ENCODE results near the gene SHROOM2. TPM values are rescaled to one million over a fixed set of nuclear protein-coding genes. Genes with fewer than 3 reads are reported as not detected.

SHROOM2 gene
- total and polyA plus RNA-seq, 2 of the 4 experiments (the other 2 are of a cell fraction) = 8.1 to 14.2 TPM

GRCh38 chrX:9953396-9953795, 167.2 kb downstream of the SHROOM2 start:
- Histone ChIP-seq H3K9me1 (ENCODE audit: insufficient read depth, low read length) (0 out of 2 replicates have a peak, but pooled peaks cover 2% of the 10 kb centered on the region), H3K4me3 (ENCODE audit: insufficient read depth, low read depth, low read length) (no peak overlapping the region), H2AFZ (replicated peaks; ENCODE audit: low read length, poor library complexity) (no peak overlapping the region), H4K5ac (ENCODE audit: low read depth, low read length) (no peak overlapping the region), H3K23ac (ENCODE audit: low read depth, low read length) (no peak overlapping the region), H2AK5ac (ENCODE audit: low read depth, low read length) (no peak overlapping the region), H3K36me3 (ENCODE audit: control insufficient read depth, insufficient read depth, low read length) (no peaks in the 10 kb centered on the region), H3K14ac (replicated peaks; ENCODE audit: low read depth, low read length) (no peak overlapping the region), H4K91ac (ENCODE audit: insufficient read depth, low read depth, low read length) (no peak overlapping the region), H2BK15ac (ENCODE audit: low read depth, low read length) (peak overlapping the region; percentile 68; the same call in 1 of the 3 replicates), H3K27ac (ENCODE audit: insufficient read depth, low read length) (no peak overlapping the region), H3K4ac (ENCODE audit: low read depth, low read length) (peak overlapping the region; percentile 32; the same call in 1 of the 2 replicates), H2AK9ac (replicated peaks; ENCODE audit: low read depth, low read length, poor library complexity) (no peak overlapping the region), H3K79me1 (ENCODE audit: low read depth in 1 of 2, low read length in 2 of 2) (no peaks in the 10 kb centered on the region), H2BK5ac (ENCODE audit: low read depth, low read length, poor library complexity, severe bottlenecking) (no peak overlapping the region), H4K8ac (ENCODE audit: low read depth in 2 of 2, low read length in 2 of 2) (no peak overlapping the region), H4K20me1 (ENCODE audit: insufficient read depth, low read length) (no peaks in the 10 kb centered on the region), H3K56ac (ENCODE audit: extremely low read depth, insufficient read depth, low read length) (no peak overlapping the region), H3K9me3 (ENCODE audit: control insufficient read depth, insufficient read depth, low read length) (peaks cover 9% of the 10 kb centered on the region; the same call in 1 of the 2 replicates), H3K9ac (ENCODE audit: low read depth, low read length) (no peak overlapping the region), H3K18ac (ENCODE audit: low read depth, low read length) (peak overlapping the region; percentile 24; the same call in 1 of the 2 replicates), H2BK120ac (ENCODE audit: low read depth, low read length) (peak overlapping the region; percentile 60), H3K4me1 (ENCODE audit: control insufficient read depth, insufficient read depth, low read length) (peaks cover 13% of the 10 kb centered on the region), H3K4me2 (ENCODE audit: low read depth, low read length) (no peak overlapping the region), H2BK20ac (ENCODE audit: low read depth, low read length) (peak overlapping the region; percentile 42; the same call in 1 of the 2 replicates), H3K27me3 (ENCODE audit: control insufficient read depth, insufficient read depth, low read length) (no peaks in the 10 kb centered on the region)
- ChIA-PET POLR2A (ENCODE audit: unreplicated experiment) (no interaction called here), CTCF (no interaction called here)
- 86% methylated on average over 1 of the region's 2 CpGs; no CpG with 5 or more reads in 1 of the 2 experiments for WGBS, 2 experiments (ENCODE audit: extremely low coverage in 2 of 2, insufficient read length in 1 of 2)
- dilution Hi-C loops (cut with HindIII; ENCODE audit: low sequenced_read_pairs, unreplicated experiment) (no loop called here), in situ Hi-C loops (cut with MboI; ENCODE audit: low sequenced_read_pairs) (no loop called here), intact Hi-C loops (cut with micrococcal nuclease) (no loop called here)
- ATAC-seq (ENCODE audit: low read depth) (no peak), DNase-seq (no peak)
- no TSS peak for BruUV-seq (replicated peaks)
- TF ChIP-seq CTCF (conservative IDR thresholded peaks at IDR 0.05; ENCODE audit: low read depth, low read length) (no peak), RAD21 (IDR thresholded peaks at IDR 0.05; ENCODE audit: low read length) (no peak), MAFK (IDR thresholded peaks at IDR 0.05; ENCODE audit: low read depth, low read length) (no peak), NFE2L2 (IDR thresholded peaks at IDR 0.05; ENCODE audit: low read depth, low read length) (no peak), MAZ (IDR thresholded peaks at IDR 0.05; ENCODE audit: borderline replicate concordance, low read depth, low read length) (no peak), MXI1 (IDR thresholded peaks at IDR 0.05; ENCODE audit: borderline replicate concordance, low read depth, low read length) (no peak), RCOR1 (IDR thresholded peaks at IDR 0.05; ENCODE audit: insufficient replicate concordance, low read length) (no peak), RFX5 (IDR thresholded peaks at IDR 0.05; ENCODE audit: low read depth, low read length) (no peak), USF2 (IDR thresholded peaks at IDR 0.05; ENCODE audit: low read depth, low read length) (no peak), CEBPB (IDR thresholded peaks at IDR 0.05; ENCODE audit: low read depth, low read length) (no peak), BHLHE40 (IDR thresholded peaks at IDR 0.05; ENCODE audit: low read depth, low read length) (no peak), CHD1 (IDR thresholded peaks at IDR 0.05; ENCODE audit: low read depth, low read length) (no peak), SMC3 (IDR thresholded peaks at IDR 0.05; ENCODE audit: low read depth, low read length) (no peak), FOS (IDR thresholded peaks at IDR 0.05; ENCODE audit: low read depth, low read length) (no peak)
